Right cardiac atrium (tissue), 5 donors: ENCODE measurements around the gene IL24. TPM values are rescaled to one million over a fixed set of nuclear protein-coding genes. Genes with fewer than 3 reads are reported as not detected.
A peak's percentile ranks its signal among the peaks of the same experiment; 100 is the strongest.

Source experiments
- ATAC-seq, 2 donors: fragments of 200-7000 bp; cut with Tn5 transposase; one replicate each; pipeline versions ENCODE4 v1.8.0 to v1.9.1; 2020; ENCODE audit warnings: moderate library complexity in 2 of 2, mild to moderate bottlenecking in 1 of 2
- DNase-seq, 3 donors: peaks; one replicate each; pipeline ENCODE4 v3.0.0-alpha.2; 2020
- H3K27ac ChIP-seq: one replicate; pipeline ENCODE4 v1.5.1; 2013; ENCODE audit warnings: mild to moderate bottlenecking, low read length, control low read depth, moderate library complexity
- H3K27me3 ChIP-seq: one replicate; pipeline ENCODE4 v1.6.1; 2013; ENCODE audit not compliant: control insufficient read depth, insufficient read depth
- H3K4me1 ChIP-seq: one replicate; pipeline ENCODE4 v1.6.1; 2013; ENCODE audit warnings: low read length; ENCODE audit not compliant: control insufficient read depth, insufficient read depth
- H3K4me3 ChIP-seq: one replicate; pipeline ENCODE4 v1.5.1; 2013; ENCODE audit warnings: low read length, control low read depth
- H3K9me3 ChIP-seq: one replicate; pipeline ENCODE4 v1.6.1; 2013; ENCODE audit warnings: low read length; ENCODE audit not compliant: control insufficient read depth
- WGBS: extraction: QIAGEN DNeasy Blood & Tissue Kit; methylation state at CpG from one replicate; pipeline ENCODE4 v1.1.7; 2013; 5-methylcytosine and 5-hydroxymethylcytosine counted together
- intact Hi-C, 4 donors: fragments of 100-400 bp; cut with DNase I; formaldehyde crosslinking; loops; one replicate each; pipeline versions ENCODE4 v1.11.0 to v1.14.0; 2022 to 2023
- polyA plus RNA-seq: library from polyadenylated mRNA; stranded (reverse); fragments of 200-250 nt; gene quantifications from one replicate; pipeline ENCODE4 v1.2.3, GENCODE V29; 2013
- total RNA-seq, 4 donors: library from RNA; stranded (reverse); fragmentation: NEBNext Ultra II Directional; extraction: Animal tissue kit (Norgen Biotek cat#: 25700); gene quantifications; one replicate each; pipeline ENCODE4 v1.2.1, GENCODE V29; 2021
- donor health status: healthy with polysubstance abuse.
- donor health status: DM: no; HTN: yes; CAD: no.
- donor health status: DM: no; HTN: no; CAD: no.
- donor health status: DM: no; HTN: yes; CAD: no; lungs with severe emphysema.
- donor health status: DM: yes; HTN: yes; CAD: no.

IL24 gene
- total and polyA plus RNA-seq, 5 donors, result not detected

DNA sequence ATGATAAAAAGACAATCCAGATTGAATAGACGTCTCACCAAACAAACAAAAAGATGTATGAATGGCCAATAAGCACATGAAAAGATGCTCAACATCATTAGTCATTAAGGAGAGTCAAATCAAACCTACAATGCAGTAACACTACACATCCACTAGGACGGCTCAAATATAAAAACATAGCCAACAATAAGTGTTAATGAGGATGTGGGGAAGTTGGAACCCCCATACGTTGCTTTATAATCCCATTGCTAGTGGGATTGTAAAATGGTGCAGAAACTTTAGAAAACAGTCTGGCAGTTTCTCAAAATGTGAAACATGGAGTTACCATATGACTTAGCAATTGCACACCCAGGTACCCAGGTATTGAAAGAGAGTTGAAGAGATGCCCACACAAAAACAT, 14.7 kb upstream of the IL24 start:
- no peak overlapping the region for H3K27ac ChIP-seq
- H3K27me3 ChIP-seq, result no peaks in the 10 kb centered on the region
- no peaks in the 10 kb centered on the region for H3K9me3 ChIP-seq
- intact Hi-C loops, result no loop called here
- 71% methylated on average over 3 of the region's 3 CpGs for WGBS
- no peak overlapping the region for H3K4me3 ChIP-seq
- no peak for ATAC-seq
- no peaks in the 10 kb centered on the region for H3K4me1 ChIP-seq
- no peak for DNase-seq

DNA sequence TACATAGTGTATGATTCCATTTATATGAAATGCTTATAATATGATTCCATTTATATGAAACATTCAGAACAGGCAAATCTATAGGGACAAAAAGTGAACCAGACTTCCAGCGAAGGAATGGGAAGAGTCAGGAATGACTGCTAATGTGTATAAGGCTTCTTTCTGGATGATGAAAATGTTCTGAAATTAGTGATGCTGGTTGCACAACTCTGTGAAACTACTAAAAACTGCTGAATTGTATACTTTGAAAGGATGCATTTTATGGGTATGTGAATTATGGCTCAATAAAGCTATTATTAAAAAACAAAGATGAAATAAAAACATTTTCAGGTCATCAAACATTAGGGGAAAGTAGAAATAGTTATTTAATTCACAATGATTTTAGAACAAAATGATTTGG, 14.1 kb upstream of the IL24 start:
- Histone ChIP-seq H3K27me3 (no peaks in the 10 kb centered on the region), H3K4me3 (no peak overlapping the region), H3K27ac (no peak overlapping the region), H3K9me3 (no peaks in the 10 kb centered on the region), H3K4me1 (no peaks in the 10 kb centered on the region)
- DNase-seq, result no peak
- 94% methylated on average over 1 of the region's 1 CpG for WGBS
- intact Hi-C loops, result no loop called here
- ATAC-seq, result no peak

DNA sequence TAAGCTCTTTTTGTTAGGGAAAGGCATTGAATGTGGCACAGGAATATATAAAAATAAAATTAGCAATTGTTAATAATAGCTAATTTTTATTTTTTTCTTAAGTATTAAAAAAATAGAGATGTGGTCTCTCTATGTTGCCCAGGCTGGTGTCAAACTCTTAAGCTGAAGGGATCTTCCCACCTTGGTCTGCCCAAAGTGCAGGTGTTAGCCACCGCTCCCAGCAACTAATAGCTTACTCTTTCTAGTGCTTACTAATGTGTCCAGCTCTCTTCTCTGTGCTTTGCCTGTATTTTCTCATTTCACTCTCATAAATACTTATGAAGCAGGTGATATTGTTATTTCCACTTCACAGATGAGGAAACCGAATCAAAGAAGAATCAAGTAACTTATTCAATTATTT, 13.4 kb upstream of the IL24 start:
- WGBS, result 93% methylated on average over 2 of the region's 2 CpGs
- H3K27ac ChIP-seq, result no peak overlapping the region
- intact Hi-C loops, result no loop called here
- H3K9me3 ChIP-seq, result no peaks in the 10 kb centered on the region
- no peak for DNase-seq
- no peak for ATAC-seq
- H3K4me1 ChIP-seq, result no peaks in the 10 kb centered on the region
- no peak overlapping the region for H3K4me3 ChIP-seq
- no peaks in the 10 kb centered on the region for H3K27me3 ChIP-seq

DNA sequence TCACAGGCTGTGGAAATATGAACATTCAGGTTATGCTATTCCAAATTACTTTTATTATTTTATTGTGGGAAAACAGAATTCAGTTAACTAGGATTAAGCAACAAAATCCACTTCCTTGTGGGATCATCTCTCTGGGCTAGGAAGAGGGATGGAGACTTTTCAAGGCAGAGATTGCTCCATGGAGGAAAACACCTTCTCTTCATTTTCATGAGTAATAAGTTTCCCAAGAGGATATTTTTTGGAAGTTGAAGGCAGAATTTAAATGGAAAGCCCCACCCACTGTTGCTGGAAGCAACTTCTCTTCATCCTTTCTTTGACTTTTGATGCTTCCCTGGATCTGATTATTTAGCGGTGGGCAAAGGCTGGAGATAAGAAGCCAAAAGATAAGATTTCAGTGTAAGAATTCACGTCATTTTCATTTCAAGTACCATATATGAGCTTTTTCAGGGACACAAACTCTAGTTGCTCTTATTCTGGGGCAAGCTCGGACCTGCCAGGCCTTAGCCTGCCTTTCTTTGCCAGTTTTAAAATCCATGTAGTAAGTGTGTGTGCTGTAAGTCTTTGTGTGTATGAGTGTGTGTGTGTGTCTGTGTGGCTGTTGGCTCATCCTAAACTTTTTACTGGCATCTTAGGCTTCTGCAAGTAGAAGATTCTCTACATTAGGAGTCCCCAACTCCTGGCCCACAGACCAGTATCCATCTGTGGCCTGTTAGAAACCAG, 11.7 kb upstream of the IL24 start:
- WGBS, result 75% methylated on average over 3 of the region's 3 CpGs
- no peak for DNase-seq
- ATAC-seq, result no peak
- Histone ChIP-seq H3K27me3 (no peaks in the 10 kb centered on the region), H3K4me1 (peaks cover 1% of the 10 kb centered on the region), H3K27ac (no peak overlapping the region), H3K4me3 (no peak overlapping the region), H3K9me3 (no peaks in the 10 kb centered on the region)
- intact Hi-C loops, result no loop called here

DNA sequence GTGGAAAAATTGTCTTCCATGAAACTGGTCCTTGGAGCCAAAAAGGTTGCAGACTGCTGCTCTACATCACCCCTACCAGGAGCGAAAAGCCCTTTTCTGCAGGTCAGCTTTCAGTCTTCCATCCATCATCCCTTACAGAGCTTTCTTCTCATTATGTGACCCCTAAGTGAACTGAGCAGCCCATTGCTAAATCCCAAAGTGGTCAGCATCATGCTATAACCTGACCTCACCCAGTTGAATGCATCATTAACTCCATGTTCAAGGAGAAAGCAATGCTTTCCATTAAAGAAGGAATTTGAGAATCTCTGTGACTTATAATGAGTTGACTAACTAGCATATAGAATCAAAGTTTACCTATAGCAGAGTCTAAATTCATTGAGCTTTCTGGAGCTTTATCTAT, 10.4 kb upstream of the IL24 start:
- intact Hi-C loops, result no loop called here
- Histone ChIP-seq H3K4me3 (no peak overlapping the region), H3K27ac (no peak overlapping the region), H3K27me3 (no peaks in the 10 kb centered on the region), H3K4me1 (peaks cover 2% of the 10 kb centered on the region), H3K9me3 (no peaks in the 10 kb centered on the region)
- DNase-seq (no peak), ATAC-seq (no peak)
- 95% methylated on average over 1 of the region's 1 CpG for WGBS

DNA sequence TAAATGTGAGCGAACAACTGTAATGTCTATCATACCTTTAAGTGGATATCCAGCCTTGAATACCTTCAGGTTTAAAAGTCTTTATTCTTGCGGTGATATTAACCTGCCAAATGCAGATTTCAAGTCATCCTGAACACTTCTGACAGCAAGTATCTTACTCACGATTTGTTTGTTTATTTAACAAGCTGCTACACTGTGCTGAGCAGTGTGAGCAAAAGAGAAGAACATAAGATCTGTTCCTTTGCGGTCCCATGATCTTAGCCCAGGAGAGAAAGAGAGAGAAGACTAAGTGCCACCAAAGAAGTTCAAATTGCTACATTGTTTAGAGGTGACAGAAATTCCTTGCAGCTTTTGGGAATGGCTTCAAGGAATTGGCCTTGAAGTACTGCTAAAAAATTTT, 9.5 kb upstream of the IL24 start:
- Histone ChIP-seq H3K4me1 (peaks cover 2% of the 10 kb centered on the region), H3K4me3 (no peak overlapping the region), H3K27ac (no peak overlapping the region), H3K9me3 (no peaks in the 10 kb centered on the region), H3K27me3 (no peaks in the 10 kb centered on the region)
- intact Hi-C loops, result no loop called here
- WGBS, result 72% methylated on average over 4 of the region's 4 CpGs
- DNase-seq (no peak), ATAC-seq (no peak)

DNA sequence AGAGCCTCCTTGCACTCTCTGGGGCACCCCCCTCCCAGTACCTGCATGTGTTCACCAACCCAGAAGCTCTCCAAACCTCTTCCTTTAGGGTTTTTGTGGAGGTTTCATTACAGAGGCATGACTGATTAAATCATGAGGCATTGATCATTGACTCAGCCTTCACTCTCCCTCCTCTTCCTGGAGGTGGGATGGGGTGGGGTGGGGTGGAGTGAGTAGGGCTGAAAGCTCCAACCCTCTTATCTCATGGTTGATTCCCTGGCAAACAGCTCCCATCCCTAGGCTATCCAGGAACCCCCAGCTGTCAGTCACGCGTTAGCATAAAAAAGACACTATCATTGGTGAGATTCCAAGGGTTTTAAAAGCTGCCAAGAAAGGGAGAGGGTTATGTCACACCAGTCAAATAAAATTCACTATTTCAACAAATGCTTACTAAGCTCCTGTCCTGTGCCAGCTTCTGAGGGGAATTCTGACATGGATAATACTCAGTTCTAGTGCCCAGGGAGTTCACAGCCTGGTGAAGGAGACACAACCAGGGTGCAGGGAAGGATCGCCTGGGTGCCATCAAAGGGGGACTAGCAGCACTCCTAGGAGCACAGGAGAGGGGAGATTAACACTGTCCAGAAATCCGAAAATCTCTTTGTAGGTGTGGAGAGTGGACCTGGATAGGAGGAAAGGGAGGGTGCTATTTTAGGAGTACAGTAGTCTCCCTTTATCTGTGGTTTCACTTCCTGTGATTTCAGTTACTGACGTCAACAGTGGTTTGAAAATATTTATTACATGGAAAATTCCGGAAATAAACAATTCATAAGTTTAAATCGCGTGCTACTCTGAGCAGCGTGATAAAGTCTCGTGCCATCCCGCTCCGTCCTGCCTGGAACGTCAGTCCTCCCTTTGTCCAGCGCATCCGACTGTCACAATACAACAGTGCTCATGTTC, 6.8 kb upstream of the IL24 start:
- intact Hi-C loops, result no loop called here
- 36% methylated on average over 15 of the region's 15 CpGs for WGBS
- ATAC-seq (peak; percentile 48 to 67), DNase-seq (peak in 1 of 3 donors; percentile 28)
- H3K4me1 ChIP-seq, result peaks cover 2% of the 10 kb centered on the region
- no peaks in the 10 kb centered on the region for H3K27me3 ChIP-seq
- H3K4me3 ChIP-seq, result peak overlapping the region; percentile 12
- no peaks in the 10 kb centered on the region for H3K9me3 ChIP-seq
- H3K27ac ChIP-seq, result no peak overlapping the region

DNA sequence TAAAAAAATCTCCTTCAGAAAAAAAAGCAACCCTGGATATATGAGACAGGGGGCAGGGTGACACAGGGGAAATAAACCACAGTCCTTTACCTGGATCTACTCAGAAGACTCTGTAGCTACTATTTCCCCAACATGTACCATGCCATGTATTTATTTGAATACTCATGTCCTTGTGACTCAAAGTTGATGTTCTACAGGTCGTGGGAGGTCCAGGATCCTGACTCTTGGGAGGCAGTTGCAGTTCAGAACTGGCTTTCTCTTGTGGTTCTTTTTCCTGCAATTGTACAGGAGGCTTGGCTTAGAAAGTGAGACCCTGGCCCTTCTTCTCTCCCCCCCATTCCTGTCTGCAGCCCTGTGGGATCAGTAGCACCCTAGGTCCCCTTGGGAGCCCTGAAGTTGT, 5.8 kb upstream of the IL24 start:
- H3K4me1 ChIP-seq, result peaks cover 2% of the 10 kb centered on the region
- no peak overlapping the region for H3K27ac ChIP-seq
- intact Hi-C loops, result no loop called here
- WGBS, result 81% methylated on average over 1 of the region's 1 CpG
- no peak overlapping the region for H3K4me3 ChIP-seq
- no peak for ATAC-seq
- H3K9me3 ChIP-seq, result no peaks in the 10 kb centered on the region
- no peak for DNase-seq
- no peaks in the 10 kb centered on the region for H3K27me3 ChIP-seq

DNA sequence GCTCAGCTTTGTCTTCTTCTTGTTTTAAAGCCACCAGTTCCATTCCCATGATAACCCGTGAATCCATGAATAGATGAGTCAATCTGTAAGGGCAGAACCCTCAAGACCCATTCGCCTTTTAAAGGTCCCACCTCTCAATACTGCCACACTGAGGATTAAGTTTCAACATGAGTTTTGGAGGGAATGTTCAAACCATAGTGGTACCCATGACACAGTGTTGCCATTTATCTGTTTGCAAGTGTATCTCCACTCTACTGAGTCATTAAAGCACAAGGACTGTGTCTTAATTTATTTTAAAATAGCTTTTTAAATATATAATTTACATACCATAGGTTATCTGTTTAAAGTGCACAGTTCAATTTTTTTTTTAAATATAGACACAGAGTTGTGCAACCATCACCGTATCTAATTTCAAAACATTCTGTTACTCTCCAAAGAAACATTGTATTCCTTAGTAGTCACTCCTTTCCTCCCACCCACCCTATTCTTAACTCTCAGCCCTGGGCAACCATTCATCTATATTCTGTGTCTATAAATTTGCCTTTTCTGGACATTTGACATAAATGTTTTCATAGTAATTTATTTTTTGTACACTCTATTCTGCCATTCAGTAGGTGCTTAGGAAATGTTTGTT, 4.8 kb upstream of the IL24 start:
- WGBS, result 80% methylated on average over 3 of the region's 3 CpGs
- Histone ChIP-seq H3K27me3 (no peaks in the 10 kb centered on the region), H3K27ac (no peak overlapping the region), H3K9me3 (no peaks in the 10 kb centered on the region), H3K4me1 (peaks cover 2% of the 10 kb centered on the region), H3K4me3 (no peak overlapping the region)
- intact Hi-C loops, result no loop called here
- DNase-seq (no peak), ATAC-seq (no peak)

DNA sequence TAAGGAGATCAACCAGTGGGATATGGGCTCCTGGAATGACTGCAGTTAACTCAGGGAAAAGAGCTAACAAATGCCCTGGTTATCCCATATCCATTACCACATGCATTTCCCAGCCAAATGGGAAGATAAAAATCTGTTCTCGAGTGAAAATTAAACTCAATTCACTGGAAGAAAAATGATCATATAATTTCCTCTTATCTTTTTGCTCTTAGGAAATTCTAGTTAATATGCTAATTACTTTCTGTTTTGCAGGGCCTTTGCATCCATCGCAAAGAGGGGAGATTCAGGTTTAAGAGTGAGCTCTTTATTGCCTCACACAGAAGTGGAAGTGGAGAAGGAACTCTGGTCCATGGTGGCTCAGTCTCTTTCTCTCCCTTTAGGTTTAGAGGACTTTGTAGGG, 3.9 kb upstream of the IL24 start:
- Histone ChIP-seq H3K4me3 (no peak overlapping the region), H3K9me3 (no peaks in the 10 kb centered on the region), H3K27me3 (no peaks in the 10 kb centered on the region), H3K27ac (no peak overlapping the region), H3K4me1 (peaks cover 2% of the 10 kb centered on the region)
- DNase-seq, result no peak
- 79% methylated on average over 2 of the region's 2 CpGs for WGBS
- ATAC-seq, result no peak
- intact Hi-C loops, result no loop called here

DNA sequence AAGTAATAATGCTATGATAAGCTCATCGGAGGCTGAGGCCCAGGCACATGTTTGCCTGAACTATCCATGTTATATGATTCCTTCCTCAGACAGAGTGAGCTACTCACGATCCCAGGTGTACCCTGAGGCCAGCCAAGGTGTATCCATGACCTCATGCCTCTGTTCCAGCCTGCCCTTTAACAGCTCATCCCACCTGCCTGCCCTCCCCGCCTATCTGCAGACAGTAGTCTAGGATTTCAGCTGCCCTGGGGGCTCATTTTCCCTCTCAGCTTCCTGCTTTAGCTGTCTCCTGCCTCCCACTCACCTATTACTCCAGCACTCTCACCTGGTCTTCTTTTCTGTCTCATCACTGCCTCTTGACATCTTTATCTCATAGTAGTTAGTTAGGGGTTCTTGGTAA, 1.9 kb upstream of the IL24 start:
- ATAC-seq, result no peak
- 90% methylated on average over 3 of the region's 3 CpGs for WGBS
- Histone ChIP-seq H3K9me3 (no peaks in the 10 kb centered on the region), H3K4me1 (peaks cover 2% of the 10 kb centered on the region), H3K27me3 (no peaks in the 10 kb centered on the region), H3K4me3 (no peak overlapping the region), H3K27ac (no peak overlapping the region)
- DNase-seq, result no peak
- intact Hi-C loops, result no loop called here
